SKM-1 (cell line): ENCODE measurements around the gene GLOD4.
"Not testable (repeated sequence)": the region's sequence is repeated elsewhere in the genome, so short reads cannot be mapped to it uniquely, and the experiment has no call there.

ENCODE experiments used
- DNase-seq: peaks from one replicate; lab custom pipeline; 2025; ENCODE audit not compliant: unreplicated experiment; lab: John Stamatoyannopoulos, UW

GLOD4 gene

GRCh38 chr17:781805-782731 lies at the start of gene GLOD4, which contains the start of gene MRM3:
Gene GLOD4 (minus strand): TSS chr17:782280. CDS start chr17:782255, 25 bp downstream.
Gene MRM3 (plus strand): TSS chr17:782353. CDS start chr17:782379, 26 bp downstream.
- no peak for DNase-seq

GRCh38 chr17:830950-831349 lies 48.9 kb upstream of the GLOD4 start:
- DNase-seq = no peak

- DNase-seq = no peak
Measured at GRCh38 chr17:830381-830780, 48.3 kb upstream of the GLOD4 start.

- not testable (repeated sequence) for DNase-seq
Measured at GRCh38 chr17:829614-830013, 47.5 kb upstream of the GLOD4 start.

GRCh38 chr17:828761-829160 lies 46.7 kb upstream of the GLOD4 start:
- DNase-seq = no peak

- DNase-seq = no peak
Measured at GRCh38 chr17:826778-827177, 44.7 kb upstream of the GLOD4 start.

- DNase-seq = no peak
Measured at GRCh38 chr17:825216-825615, 43.1 kb upstream of the GLOD4 start.

GRCh38 chr17:824378-824777 lies 42.3 kb upstream of the GLOD4 start:
- no peak for DNase-seq

GRCh38 chr17:823501-823902 lies 41.4 kb upstream of the GLOD4 start:
- DNase-seq = no peak

- DNase-seq = no peak
Measured at GRCh38 chr17:819251-819650, 37.2 kb upstream of the GLOD4 start.

GRCh38 chr17:814371-814770 lies 32.3 kb upstream of the GLOD4 start:
- no peak for DNase-seq

- DNase-seq = no peak
Measured at GRCh38 chr17:812638-813204, 30.6 kb upstream of the GLOD4 start.

GRCh38 chr17:811051-811784 lies 29.1 kb upstream of the GLOD4 start:
- no peak for DNase-seq

GRCh38 chr17:807523-808294 lies 25.6 kb upstream of the GLOD4 start:
- DNase-seq = no peak

- no peak for DNase-seq
Measured at GRCh38 chr17:806781-807522, 24.9 kb upstream of the GLOD4 start.

GRCh38 chr17:806346-806745 lies 24.3 kb upstream of the GLOD4 start:
- DNase-seq = no peak

GRCh38 chr17:805886-806285 lies 23.8 kb upstream of the GLOD4 start:
- DNase-seq = not testable (repeated sequence)

GRCh38 chr17:804541-805435 lies 22.7 kb upstream of the GLOD4 start:
- DNase-seq = no peak
